MCF 10A (cell line): ENCODE measurements around the gene ST3GAL5. TPM values are rescaled to one million over a fixed set of nuclear protein-coding genes. Genes with fewer than 3 reads are reported as not detected.

Experiments
- BruUV-seq: library from RNA; stranded (reverse); fragments of 400-500 nt; replicated peaks from 2 replicates; lab custom pipeline; 2021; lab: Mats Ljungman, UMichigan
- CTCF ChIA-PET: fragments of 300-600 bp; sonication (Branson Sonifier 250); formaldehyde crosslinking; extraction: SDS; loops from one replicate; lab custom pipeline; 2021; ENCODE audit warnings: antibody characterized with exemption, inconsistent platforms; lab: Yijun Ruan, JAX
- POLR2A ChIA-PET: fragments of 300-600, 350-650 bp; sonication (Branson Sonifier 250); formaldehyde crosslinking; extraction: SDS; loops from one replicate; lab custom pipeline; 2020; ENCODE audit warnings: antibody characterized with exemption, inconsistent platforms; lab: Yijun Ruan, JAX
- DNase-seq: peaks from one replicate; pipeline ENCODE4 v3.0.0-alpha.2; 2018; ENCODE audit not compliant: unreplicated experiment
- H3K27ac Mint-ChIP-seq: one replicate; pipeline ENCODE4 v1.8.0; 2022; ENCODE audit warnings: mild to moderate bottlenecking, low read depth, mixed read lengths; ENCODE audit not compliant: unreplicated experiment
- H3K27me3 Mint-ChIP-seq: one replicate; pipeline ENCODE4 v1.8.0; 2022; ENCODE audit warnings: mixed read lengths; ENCODE audit not compliant: insufficient read depth, unreplicated experiment
- H3K36me3 Mint-ChIP-seq: one replicate; pipeline ENCODE4 v1.8.0; 2022; ENCODE audit warnings: mild to moderate bottlenecking, moderate library complexity, mixed read lengths; ENCODE audit not compliant: insufficient read depth, unreplicated experiment
- H3K4me1 Mint-ChIP-seq: one replicate; pipeline ENCODE4 v1.8.0; 2022; ENCODE audit warnings: mixed read lengths; ENCODE audit not compliant: insufficient read depth, unreplicated experiment
- H3K4me3 Mint-ChIP-seq: one replicate; pipeline ENCODE4 v1.8.0; 2022; ENCODE audit warnings: mild to moderate bottlenecking, moderate library complexity, mixed read lengths; ENCODE audit not compliant: unreplicated experiment
- H3K9me3 Mint-ChIP-seq: one replicate; pipeline ENCODE4 v1.8.0; 2022; ENCODE audit warnings: mixed read lengths; ENCODE audit not compliant: unreplicated experiment
- CTCF ChIP-seq: fragments of 200-600 bp; IDR thresholded peaks from one replicate; pipeline ENCODE4 v1.8.0; 2022; ENCODE audit warnings: antibody characterized with exemption, mild to moderate bottlenecking; ENCODE audit not compliant: unreplicated experiment
- intact Hi-C: fragments of 100-400 bp; cut with micrococcal nuclease; formaldehyde crosslinking; loops from 2 replicates; pipeline ENCODE4 v1.14.1; 2022
- total RNA-seq: library from RNA; stranded (reverse); gene quantifications from 2 replicates; pipeline ENCODE4 v1.2.3, GENCODE V29; 2022

The ST3GAL5 gene
- total RNA-seq, 1 experiment from 2014 or later, result 2.3 TPM

- no peak overlapping the region for H3K4me3 Mint-ChIP-seq
- no peaks in the 10 kb centered on the region for H3K4me1 Mint-ChIP-seq
- no peak overlapping the region for H3K27ac Mint-ChIP-seq
- ChIA-PET CTCF (no interaction called here), POLR2A (no interaction called here)
- H3K9me3 Mint-ChIP-seq, result no peaks in the 10 kb centered on the region
- intact Hi-C loops, result no loop called here
- no peak for DNase-seq
- no peak for TF ChIP-seq CTCF
- H3K27me3 Mint-ChIP-seq, result no peaks in the 10 kb centered on the region
- BruUV-seq, result no TSS peak
- H3K36me3 Mint-ChIP-seq, result no peaks in the 10 kb centered on the region
These were observed 21.7 kb downstream of the ST3GAL5 start for GRCh38 chr2:85867121-85867520.

DNA sequence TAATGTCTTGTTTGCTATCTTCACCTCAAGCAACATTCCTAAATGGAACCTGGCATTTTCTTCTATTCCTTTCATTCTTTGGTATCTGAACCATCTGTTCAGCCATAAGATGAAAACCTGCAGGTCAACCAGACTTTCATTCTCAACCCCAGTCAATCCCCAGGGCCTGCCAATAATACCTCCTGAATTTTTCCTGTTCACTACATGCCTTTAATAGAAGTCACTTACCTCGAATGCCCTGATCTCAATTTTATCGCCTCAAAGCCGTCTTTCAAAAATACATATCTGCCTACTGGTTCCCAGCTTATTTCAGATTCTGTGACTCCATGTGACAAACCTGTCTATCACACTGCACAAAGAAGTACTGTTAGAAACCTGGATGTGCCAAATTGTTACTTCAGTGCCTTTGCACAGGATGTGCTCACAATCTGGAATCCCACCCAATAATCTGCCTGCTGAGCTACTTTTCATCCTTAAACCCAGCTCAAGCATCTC is 22.6 kb downstream of the ST3GAL5 start:
- ChIA-PET CTCF (interaction anchor here (0.6 kb wide), 1 partner anchor 9 kb away, joined by 3 read pairs; no protein-coding TSS in a partner anchor), POLR2A (interaction anchor here (0.6 kb wide), 1 partner anchor 205 kb away, joined by 3 read pairs; no protein-coding TSS in a partner anchor)
- no peak for TF ChIP-seq CTCF
- Mint-ChIP-seq H3K9me3 (no peaks in the 10 kb centered on the region), H3K27ac (no peak overlapping the region), H3K27me3 (no peaks in the 10 kb centered on the region), H3K36me3 (no peaks in the 10 kb centered on the region), H3K4me3 (no peak overlapping the region), H3K4me1 (no peaks in the 10 kb centered on the region)
- intact Hi-C loops, result no loop called here
- no peak for DNase-seq
- BruUV-seq, result no TSS peak

- no TSS peak for BruUV-seq
- CTCF ChIA-PET, result interaction anchor here (0.6 kb wide), 1 partner anchor 10 kb away, joined by 3 read pairs; no protein-coding TSS in a partner anchor
- H3K36me3 Mint-ChIP-seq, result no peaks in the 10 kb centered on the region
- no peaks in the 10 kb centered on the region for H3K4me1 Mint-ChIP-seq
- no peak overlapping the region for H3K4me3 Mint-ChIP-seq
- POLR2A ChIA-PET, result interaction anchor here (0.6 kb wide), 1 partner anchor 205 kb away, joined by 3 read pairs; no protein-coding TSS in a partner anchor
- intact Hi-C loops, result no loop called here
- DNase-seq, result no peak
- H3K9me3 Mint-ChIP-seq, result no peaks in the 10 kb centered on the region
- no peaks in the 10 kb centered on the region for H3K27me3 Mint-ChIP-seq
- no peak overlapping the region for H3K27ac Mint-ChIP-seq
- TF ChIP-seq CTCF, result no peak
These were observed 23.1 kb downstream of the ST3GAL5 start for GRCh38 chr2:85865539-85866164.

DNA sequence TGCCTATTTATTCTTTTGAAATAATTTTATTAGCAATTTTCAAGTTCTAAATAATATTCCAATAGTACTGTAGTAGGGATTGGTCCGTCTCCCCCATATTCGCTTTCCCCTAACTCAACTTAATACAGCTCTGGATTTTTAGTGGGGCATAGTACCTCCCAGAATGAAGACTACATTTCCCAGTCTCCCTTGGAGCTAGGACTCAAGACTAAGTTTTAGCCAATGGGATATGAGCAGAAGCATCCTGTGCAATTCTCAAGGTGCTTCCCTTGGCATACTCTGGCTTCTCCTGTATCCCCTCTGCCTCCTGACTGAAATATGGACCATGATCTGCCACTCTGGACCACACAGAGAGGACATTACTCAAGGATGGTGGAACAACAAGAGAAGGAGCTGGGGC is 24.1 kb downstream of the ST3GAL5 start:
- POLR2A ChIA-PET, result no interaction called here
- no peaks in the 10 kb centered on the region for H3K36me3 Mint-ChIP-seq
- H3K9me3 Mint-ChIP-seq, result no peaks in the 10 kb centered on the region
- intact Hi-C loops, result no loop called here
- CTCF ChIA-PET, result no interaction called here
- H3K27ac Mint-ChIP-seq, result no peak overlapping the region
- no peaks in the 10 kb centered on the region for H3K4me1 Mint-ChIP-seq
- no TSS peak for BruUV-seq
- TF ChIP-seq CTCF, result no peak
- H3K4me3 Mint-ChIP-seq, result no peak overlapping the region
- no peak for DNase-seq
- no peaks in the 10 kb centered on the region for H3K27me3 Mint-ChIP-seq
